ENCODE measurements around the gene IQCF5.
A peak's percentile ranks its signal among the peaks of the same experiment; 100 is the strongest.

Gene IQCF5

GRCh38 chr3:51891242-51892039 is 16.0 kb upstream of the IQCF5 start:
- no peaks in the 10 kb centered on the region for H3K4me1 ChIP-seq (ENCODE audit: control insufficient read depth, insufficient read depth, low read length, poor library complexity, severe bottlenecking)
- no peak overlapping the region for H3K4me3 ChIP-seq (ENCODE audit: extremely low read depth, insufficient read depth, low read length, poor library complexity, severe bottlenecking)
- H3K9me3 ChIP-seq (ENCODE audit: control insufficient read depth, low read length), result no peaks in the 10 kb centered on the region
- H3K27ac ChIP-seq (ENCODE audit: low read depth, low read length, severe bottlenecking), result no peak overlapping the region
- WGBS, 2 experiments (ENCODE audit: insufficient coverage in 2 of 2), result 81 to 94% methylated on average over 5 to 6 of the region's 7 CpGs
- no peaks in the 10 kb centered on the region for H3K36me3 ChIP-seq (ENCODE audit: control insufficient read depth, insufficient read depth, low read length)

- Histone ChIP-seq H3K27ac (ENCODE audit: low read depth, low read length, severe bottlenecking) (no peak overlapping the region), H3K36me3 (ENCODE audit: control insufficient read depth, insufficient read depth, low read length) (no peaks in the 10 kb centered on the region), H3K4me3 (ENCODE audit: extremely low read depth, insufficient read depth, low read length, poor library complexity, severe bottlenecking) (no peak overlapping the region), H3K9me3 (ENCODE audit: control insufficient read depth, low read length) (no peaks in the 10 kb centered on the region), H3K4me1 (ENCODE audit: control insufficient read depth, insufficient read depth, low read length, poor library complexity, severe bottlenecking) (no peaks in the 10 kb centered on the region)
- 95 to 96% methylated on average over 7 to 11 of the region's 12 CpGs for WGBS, 2 experiments (ENCODE audit: insufficient coverage in 2 of 2)
Observed at GRCh38 chr3:51888463-51889105, 13.2 kb upstream of the IQCF5 start.

GRCh38 chr3:51887620-51888019 is 12.2 kb upstream of the IQCF5 start:
- H3K9me3 ChIP-seq (ENCODE audit: control insufficient read depth, low read length), result no peaks in the 10 kb centered on the region
- H3K4me3 ChIP-seq (ENCODE audit: extremely low read depth, insufficient read depth, low read length, poor library complexity, severe bottlenecking), result no peak overlapping the region
- H3K27ac ChIP-seq (ENCODE audit: low read depth, low read length, severe bottlenecking), result no peak overlapping the region
- no peaks in the 10 kb centered on the region for H3K36me3 ChIP-seq (ENCODE audit: control insufficient read depth, insufficient read depth, low read length)
- WGBS, 2 experiments (ENCODE audit: insufficient coverage in 2 of 2), result 85 to 91% methylated on average over 1 to 2 of the region's 2 CpGs
- no peaks in the 10 kb centered on the region for H3K4me1 ChIP-seq (ENCODE audit: control insufficient read depth, insufficient read depth, low read length, poor library complexity, severe bottlenecking)

- no peaks in the 10 kb centered on the region for H3K36me3 ChIP-seq (ENCODE audit: control insufficient read depth, insufficient read depth, low read length)
- no peaks in the 10 kb centered on the region for H3K9me3 ChIP-seq (ENCODE audit: control insufficient read depth, low read length)
- H3K4me3 ChIP-seq (ENCODE audit: extremely low read depth, insufficient read depth, low read length, poor library complexity, severe bottlenecking), result no peak overlapping the region
- no peaks in the 10 kb centered on the region for H3K4me1 ChIP-seq (ENCODE audit: control insufficient read depth, insufficient read depth, low read length, poor library complexity, severe bottlenecking)
- no peak overlapping the region for H3K27ac ChIP-seq (ENCODE audit: low read depth, low read length, severe bottlenecking)
Observed at GRCh38 chr3:51886447-51886846, 11.0 kb upstream of the IQCF5 start.

GRCh38 chr3:51879937-51880336 is 4.5 kb upstream of the IQCF5 start:
- H3K9me3 ChIP-seq (ENCODE audit: control insufficient read depth, low read length), result no peaks in the 10 kb centered on the region
- no CpG with 5 or more reads among the region's 2 CpGs for WGBS, 2 experiments (ENCODE audit: insufficient coverage in 2 of 2)
- no peaks in the 10 kb centered on the region for H3K36me3 ChIP-seq (ENCODE audit: control insufficient read depth, insufficient read depth, low read length)
- H3K4me3 ChIP-seq (ENCODE audit: extremely low read depth, insufficient read depth, low read length, poor library complexity, severe bottlenecking), result no peak overlapping the region
- H3K4me1 ChIP-seq (ENCODE audit: control insufficient read depth, insufficient read depth, low read length, poor library complexity, severe bottlenecking), result no peaks in the 10 kb centered on the region
- no peak overlapping the region for H3K27ac ChIP-seq (ENCODE audit: low read depth, low read length, severe bottlenecking)

DNA sequence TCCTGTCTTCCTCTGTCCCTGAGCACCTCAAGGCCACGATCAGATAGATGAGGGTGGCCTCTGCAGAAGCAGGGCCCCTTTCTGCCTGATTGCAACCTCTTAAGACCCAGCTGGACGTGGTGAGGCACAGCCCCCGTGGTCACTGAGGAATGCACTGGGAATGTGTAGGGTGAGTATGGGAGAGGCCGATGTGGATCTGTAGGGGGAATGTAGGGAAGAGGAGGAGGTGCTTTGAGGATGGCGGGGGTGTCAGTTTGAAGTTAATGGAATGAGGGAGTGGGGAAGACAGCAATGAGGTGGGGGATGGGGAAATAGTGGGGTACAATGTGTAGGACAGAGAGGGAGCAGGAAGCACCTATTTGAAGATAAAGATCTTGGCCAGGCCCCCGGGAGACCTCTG is 785 bp upstream of the IQCF5 start:
- no peaks in the 10 kb centered on the region for H3K36me3 ChIP-seq (ENCODE audit: control insufficient read depth, insufficient read depth, low read length)
- H3K4me1 ChIP-seq (ENCODE audit: control insufficient read depth, insufficient read depth, low read length, poor library complexity, severe bottlenecking), result no peaks in the 10 kb centered on the region
- 72 to 90% methylated on average over 6 of the region's 6 CpGs for WGBS, 2 experiments (ENCODE audit: insufficient coverage in 2 of 2)
- H3K27ac ChIP-seq (ENCODE audit: low read depth, low read length, severe bottlenecking), result no peak overlapping the region
- no peaks in the 10 kb centered on the region for H3K9me3 ChIP-seq (ENCODE audit: control insufficient read depth, low read length)
- no peak overlapping the region for H3K4me3 ChIP-seq (ENCODE audit: extremely low read depth, insufficient read depth, low read length, poor library complexity, severe bottlenecking)

- 83 to 95% methylated on average over 1 to 2 of the region's 4 CpGs for whole genome bisulfite sequencing, 2 experiments (ENCODE audit: insufficient coverage in 2 of 2)
Observed at GRCh38 chr3:51874889-51875288, 512 bp downstream of the IQCF5 start.

GRCh38 chr3:51874411-51874810 is 990 bp downstream of the IQCF5 start:
- no peaks in the 10 kb centered on the region for H3K36me3 ChIP-seq (ENCODE audit: control insufficient read depth, insufficient read depth, low read length)
- H3K9me3 ChIP-seq (ENCODE audit: control insufficient read depth, low read length), result no peaks in the 10 kb centered on the region
- 85 to 86% methylated on average over 2 of the region's 2 CpGs for WGBS, 2 experiments (ENCODE audit: insufficient coverage in 2 of 2)

More at GRCh38 chr3:51874889-51875288, 512 bp downstream of the IQCF5 start:
- no peak overlapping the region for H3K27ac ChIP-seq (ENCODE audit: low read depth, low read length, severe bottlenecking)
- no peaks in the 10 kb centered on the region for H3K9me3 ChIP-seq (ENCODE audit: control insufficient read depth, low read length)
- H3K36me3 ChIP-seq (ENCODE audit: control insufficient read depth, insufficient read depth, low read length), result no peaks in the 10 kb centered on the region
- no peak overlapping the region for H3K4me3 ChIP-seq (ENCODE audit: extremely low read depth, insufficient read depth, low read length, poor library complexity, severe bottlenecking)
- no peaks in the 10 kb centered on the region for H3K4me1 ChIP-seq (ENCODE audit: control insufficient read depth, insufficient read depth, low read length, poor library complexity, severe bottlenecking)

DNA sequence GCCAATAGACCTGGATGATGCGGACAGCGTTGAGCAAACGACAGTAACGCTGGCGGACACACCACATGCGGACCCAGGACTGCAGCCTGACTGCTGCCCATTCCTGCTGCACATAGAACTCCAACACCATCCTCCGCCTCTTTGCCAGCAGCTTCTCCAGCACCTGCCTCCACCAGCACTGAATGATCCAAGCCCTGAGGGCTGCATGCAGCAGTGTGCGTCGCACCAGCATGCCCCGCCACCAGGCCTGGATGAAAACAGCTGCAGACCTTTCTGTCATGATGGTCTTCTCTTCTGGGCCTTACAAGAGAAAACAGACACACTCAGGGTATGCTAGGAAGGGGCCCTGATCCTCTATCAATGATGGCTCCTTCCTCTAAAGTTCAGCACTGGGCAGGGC is 1.5 kb downstream of the IQCF5 start:
- peaks cover 4% of the 10 kb centered on the region for H3K4me1 ChIP-seq (ENCODE audit: control insufficient read depth, insufficient read depth, low read length, poor library complexity, severe bottlenecking)
- 88 to 93% methylated on average over 8 to 9 of the region's 10 CpGs for WGBS, 2 experiments (ENCODE audit: insufficient coverage in 2 of 2)
- no peaks in the 10 kb centered on the region for H3K9me3 ChIP-seq (ENCODE audit: control insufficient read depth, low read length)
- H3K27ac ChIP-seq (ENCODE audit: low read depth, low read length, severe bottlenecking), result no peak overlapping the region
- no peaks in the 10 kb centered on the region for H3K36me3 ChIP-seq (ENCODE audit: control insufficient read depth, insufficient read depth, low read length)
- H3K4me3 ChIP-seq (ENCODE audit: extremely low read depth, insufficient read depth, low read length, poor library complexity, severe bottlenecking), result no peak overlapping the region

More at GRCh38 chr3:51874411-51874810, 990 bp downstream of the IQCF5 start:
- Histone ChIP-seq H3K4me3 (ENCODE audit: extremely low read depth, insufficient read depth, low read length, poor library complexity, severe bottlenecking) (no peak overlapping the region), H3K27ac (ENCODE audit: low read depth, low read length, severe bottlenecking) (no peak overlapping the region), H3K4me1 (ENCODE audit: control insufficient read depth, insufficient read depth, low read length, poor library complexity, severe bottlenecking) (peaks cover 3% of the 10 kb centered on the region)

- Histone ChIP-seq H3K36me3 (ENCODE audit: control insufficient read depth, insufficient read depth, low read length) (no peaks in the 10 kb centered on the region), H3K9me3 (ENCODE audit: control insufficient read depth, low read length) (no peaks in the 10 kb centered on the region), H3K27ac (ENCODE audit: low read depth, low read length, severe bottlenecking) (no peak overlapping the region), H3K4me3 (ENCODE audit: extremely low read depth, insufficient read depth, low read length, poor library complexity, severe bottlenecking) (no peak overlapping the region), H3K4me1 (ENCODE audit: control insufficient read depth, insufficient read depth, low read length, poor library complexity, severe bottlenecking) (peaks cover 4% of the 10 kb centered on the region)
- WGBS, 2 experiments (ENCODE audit: insufficient coverage in 2 of 2), result 70% methylated on average over 1 of the region's 1 CpG; no CpG with 5 or more reads in 1 of the 2 experiments
Observed at GRCh38 chr3:51873253-51873766, 2.1 kb downstream of the IQCF5 start.

DNA sequence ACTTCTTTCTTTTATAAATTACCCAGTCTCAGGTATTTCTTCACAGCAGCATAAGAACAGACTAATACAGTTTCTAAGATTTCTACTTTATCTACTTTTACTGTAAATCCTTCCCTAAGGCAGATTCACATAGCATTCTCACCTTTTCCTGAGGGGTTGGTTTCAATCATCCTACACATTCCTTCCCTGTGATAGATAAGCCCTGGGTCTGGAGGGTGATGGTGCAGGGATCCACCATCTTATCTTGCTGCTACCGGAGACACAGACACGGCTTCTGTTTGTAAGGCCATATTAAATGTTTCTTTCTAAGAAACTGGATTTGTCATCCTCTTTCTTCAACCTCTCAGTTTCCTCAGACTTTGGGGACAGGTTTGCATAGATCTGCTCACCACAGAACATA is 6.1 kb downstream of the IQCF5 start:
- Histone ChIP-seq H3K4me1 (ENCODE audit: control insufficient read depth, insufficient read depth, low read length, poor library complexity, severe bottlenecking) (peaks cover 4% of the 10 kb centered on the region), H3K9me3 (ENCODE audit: control insufficient read depth, low read length) (no peaks in the 10 kb centered on the region), H3K4me3 (ENCODE audit: extremely low read depth, insufficient read depth, low read length, poor library complexity, severe bottlenecking) (no peak overlapping the region), H3K27ac (ENCODE audit: low read depth, low read length, severe bottlenecking) (peak overlapping the region; percentile 89), H3K36me3 (ENCODE audit: control insufficient read depth, insufficient read depth, low read length) (no peaks in the 10 kb centered on the region)
- 40 to 58% methylated on average over 1 to 2 of the region's 2 CpGs for whole genome bisulfite sequencing, 2 experiments (ENCODE audit: insufficient coverage in 2 of 2)

All from mesodermal cell (in vitro differentiated cells).